Sigmoid colon (tissue), 4 donors: ENCODE measurements around the gene CDK15.

Experiments used
- POLR2AphosphoS5 ChIP-seq, 4 donors: sonication (generic); formaldehyde crosslinking; IDR thresholded peaks; one replicate each; pipeline ENCODE4 v1.6.1; 2017; ENCODE audit warnings: antibody characterized with exemption in 4 of 4
- TF ChIP-seq, protein P1 (sequence below), 4 experiments: fragments of 450-650 bp in 3 of 4; fragments of 200-600 bp in 1 of 4; IDR thresholded peaks; one replicate each; pipeline ENCODE4 v1.5.1; 2016 to 2019; ENCODE audit warnings: antibody characterized with exemption in 4 of 4, mild to moderate bottlenecking in 3 of 4, moderate library complexity in 2 of 4

DNA sequence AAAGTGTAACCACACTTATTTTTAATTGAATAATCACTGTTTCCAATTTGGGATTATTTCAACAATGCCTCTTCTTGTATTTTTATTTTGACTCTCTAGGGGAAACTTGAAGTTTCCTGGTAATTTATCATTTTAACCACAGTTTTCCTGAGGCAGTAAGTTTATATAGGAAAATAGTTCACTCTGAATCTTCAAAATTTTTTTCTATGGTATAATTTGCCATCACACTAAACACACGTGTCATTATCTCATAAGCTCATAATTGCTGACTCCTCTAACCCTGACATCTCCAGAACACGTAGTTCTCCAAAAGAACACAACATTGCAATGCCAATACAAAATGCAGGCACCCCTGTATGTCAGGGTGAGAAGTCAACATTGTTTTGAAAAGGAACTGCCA lies 125.1 kb downstream of the CDK15 start:
- TF ChIP-seq, protein P1, sequence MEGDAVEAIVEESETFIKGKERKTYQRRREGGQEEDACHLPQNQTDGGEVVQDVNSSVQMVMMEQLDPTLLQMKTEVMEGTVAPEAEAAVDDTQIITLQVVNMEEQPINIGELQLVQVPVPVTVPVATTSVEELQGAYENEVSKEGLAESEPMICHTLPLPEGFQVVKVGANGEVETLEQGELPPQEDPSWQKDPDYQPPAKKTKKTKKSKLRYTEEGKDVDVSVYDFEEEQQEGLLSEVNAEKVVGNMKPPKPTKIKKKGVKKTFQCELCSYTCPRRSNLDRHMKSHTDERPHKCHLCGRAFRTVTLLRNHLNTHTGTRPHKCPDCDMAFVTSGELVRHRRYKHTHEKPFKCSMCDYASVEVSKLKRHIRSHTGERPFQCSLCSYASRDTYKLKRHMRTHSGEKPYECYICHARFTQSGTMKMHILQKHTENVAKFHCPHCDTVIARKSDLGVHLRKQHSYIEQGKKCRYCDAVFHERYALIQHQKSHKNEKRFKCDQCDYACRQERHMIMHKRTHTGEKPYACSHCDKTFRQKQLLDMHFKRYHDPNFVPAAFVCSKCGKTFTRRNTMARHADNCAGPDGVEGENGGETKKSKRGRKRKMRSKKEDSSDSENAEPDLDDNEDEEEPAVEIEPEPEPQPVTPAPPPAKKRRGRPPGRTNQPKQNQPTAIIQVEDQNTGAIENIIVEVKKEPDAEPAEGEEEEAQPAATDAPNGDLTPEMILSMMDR (IDR thresholded peaks at IDR 0.05), result no peak
- TF ChIP-seq POLR2AphosphoS5 (IDR thresholded peaks at IDR 0.05), result no peak
